NCI-H1105 treated with DMSO at 0.1 percent for 48 hours (cell line): ENCODE data around the gene C1QTNF6.
A peak's percentile ranks its signal among the peaks of the same experiment; 100 is the strongest.
"Not testable (repeated sequence)": the region's sequence is repeated elsewhere in the genome, so short reads cannot be mapped to it uniquely, and the experiment has no call there.

Experiments used
- DNase-seq: peaks from one replicate; lab custom pipeline; 2025; lab: John Stamatoyannopoulos, UW

C1QTNF6 gene

GRCh38 chr22:37176464-37177061 is 11.5 kb downstream of the C1QTNF6 start:
- no peak for DNase-seq

GRCh38 chr22:37175414-37176281 is 12.4 kb downstream of the C1QTNF6 start:
- DNase-seq = no peak

GRCh38 chr22:37174964-37175363 is 13.1 kb downstream of the C1QTNF6 start:
- DNase-seq = no peak

GRCh38 chr22:37173709-37174108 is 14.3 kb downstream of the C1QTNF6 start:
- DNase-seq = no peak

- no peak for DNase-seq
These were observed 15.5 kb downstream of the C1QTNF6 start for GRCh38 chr22:37172266-37173245.

- DNase-seq = no peak
These were observed 16.4 kb downstream of the C1QTNF6 start for GRCh38 chr22:37171662-37172061.

- not testable (repeated sequence) for DNase-seq
These were observed 17.2 kb downstream of the C1QTNF6 start for GRCh38 chr22:37170689-37171405.

GRCh38 chr22:37169947-37170688 is 17.9 kb downstream of the C1QTNF6 start:
- no peak for DNase-seq

GRCh38 chr22:37169406-37169805 is 18.6 kb downstream of the C1QTNF6 start:
- DNase-seq = no peak

- no peak for DNase-seq
These were observed 19.9 kb downstream of the C1QTNF6 start for GRCh38 chr22:37167981-37168647.

- DNase-seq = no peak
These were observed 20.7 kb downstream of the C1QTNF6 start for GRCh38 chr22:37167176-37167980.

- peak; percentile 27 for DNase-seq
These were observed 21.4 kb downstream of the C1QTNF6 start for GRCh38 chr22:37166675-37167066.

GRCh38 chr22:37165940-37166674 is 21.9 kb downstream of the C1QTNF6 start:
- no peak for DNase-seq

GRCh38 chr22:37165066-37165465 is 23.0 kb downstream of the C1QTNF6 start:
- no peak for DNase-seq

GRCh38 chr22:37164505-37164887 is 23.6 kb downstream of the C1QTNF6 start:
- DNase-seq = no peak

GRCh38 chr22:37163575-37164504 is 24.2 kb downstream of the C1QTNF6 start:
- no peak for DNase-seq

- no peak for DNase-seq
These were observed 25.0 kb downstream of the C1QTNF6 start for GRCh38 chr22:37163096-37163489.
